GM18907 (cell line): ENCODE data around the gene YARS2.
"Not testable (repeated sequence)": the region's sequence is repeated elsewhere in the genome, so short reads cannot be mapped to it uniquely, and the experiment has no call there.

Experiments
- ATAC-seq: cut with Tn5 transposase; IDR thresholded peaks from one replicate; pipeline ENCODE4 v1.9.1; 2021; ENCODE audit warnings: mild to moderate bottlenecking, moderate library complexity; ENCODE audit not compliant: unreplicated experiment

YARS2 gene

GRCh38 chr12:32754111-32754510, 1.6 kb downstream of the YARS2 start:
- ATAC-seq = no peak

GRCh38 chr12:32753605-32754004, 2.1 kb downstream of the YARS2 start:
- ATAC-seq = no peak

- ATAC-seq = no peak
Observed at GRCh38 chr12:32743264-32743663, 12.4 kb downstream of the YARS2 start.

- ATAC-seq = no peak
Observed at GRCh38 chr12:32742133-32742532, 13.6 kb downstream of the YARS2 start.

- no peak for ATAC-seq
Observed at GRCh38 chr12:32739279-32739678, 16.4 kb downstream of the YARS2 start.

GRCh38 chr12:32737715-32738114, 18.0 kb downstream of the YARS2 start:
- ATAC-seq = no peak

GRCh38 chr12:32736445-32736844, 19.3 kb downstream of the YARS2 start:
- no peak for ATAC-seq

- no peak for ATAC-seq
Observed at GRCh38 chr12:32734952-32735351, 20.7 kb downstream of the YARS2 start.

- no peak for ATAC-seq
Observed at GRCh38 chr12:32727237-32727636, 28.5 kb downstream of the YARS2 start.

GRCh38 chr12:32726286-32726685, 29.4 kb downstream of the YARS2 start:
- ATAC-seq = no peak

GRCh38 chr12:32725308-32725707, 30.4 kb downstream of the YARS2 start:
- ATAC-seq = not testable (repeated sequence)

- no peak for ATAC-seq
Observed at GRCh38 chr12:32718926-32719325, 36.8 kb downstream of the YARS2 start.

GRCh38 chr12:32714772-32715171, 40.9 kb downstream of the YARS2 start:
- no peak for ATAC-seq

GRCh38 chr12:32708926-32709325, 46.8 kb downstream of the YARS2 start:
- ATAC-seq = no peak

- ATAC-seq = no peak
Observed at GRCh38 chr12:32706335-32707024, 49.2 kb downstream of the YARS2 start.

GRCh38 chr12:32705783-32706182, 49.9 kb downstream of the YARS2 start:
- ATAC-seq = no peak

- ATAC-seq = no peak
Observed at GRCh38 chr12:32702946-32703345, 52.8 kb downstream of the YARS2 start.

GRCh38 chr12:32702473-32702872, 53.2 kb downstream of the YARS2 start:
- no peak for ATAC-seq

- ATAC-seq = not testable (repeated sequence)
Observed at GRCh38 chr12:32699437-32699836, 56.3 kb downstream of the YARS2 start.

- ATAC-seq = no peak
Observed at GRCh38 chr12:32698285-32698684, 57.4 kb downstream of the YARS2 start.

GRCh38 chr12:32697445-32697844, 58.3 kb downstream of the YARS2 start:
- no peak for ATAC-seq
